Uterus (tissue), 2 donors: ENCODE data around the gene RFX8.

ENCODE experiments used
- POLR2A ChIP-seq, 2 donors: fragments of 450-650 bp; IDR thresholded peaks; one replicate each; pipeline ENCODE4 v1.6.1; 2016; ENCODE audit warnings: antibody characterized with exemption in 2 of 2, mild to moderate bottlenecking in 1 of 2, moderate library complexity in 1 of 2
- TF ChIP-seq, protein P1 (sequence below), 4 experiments: fragments of 200-600 bp in 2 of 4; fragments of 450-650 bp in 2 of 4; sonication (generic) in 2 of 4; IDR thresholded peaks; one replicate each; pipeline ENCODE4 v1.5.1; 2016 to 2019; ENCODE audit warnings: antibody characterized with exemption in 4 of 4, mild to moderate bottlenecking in 2 of 4, moderate library complexity in 1 of 4

DNA sequence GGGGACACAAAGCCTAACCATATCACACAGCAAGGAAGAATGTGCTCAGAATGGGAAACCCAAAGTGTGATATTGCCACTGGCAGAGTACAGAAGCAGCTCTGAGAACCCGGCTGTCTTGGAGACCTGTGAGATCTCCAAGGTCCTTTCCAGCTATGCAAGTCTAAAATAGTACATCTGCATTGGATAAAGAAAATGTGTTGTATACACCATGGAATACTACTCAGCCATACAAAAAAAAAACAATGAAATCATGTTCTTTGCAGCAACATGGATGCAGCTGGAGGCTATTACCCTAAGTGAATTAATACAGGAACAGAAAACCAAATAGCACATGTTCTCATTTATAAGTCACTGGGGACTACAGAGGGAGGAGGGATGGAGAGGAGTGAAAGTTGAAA lies 36.5 kb upstream of the RFX8 start:
- TF ChIP-seq, protein P1, sequence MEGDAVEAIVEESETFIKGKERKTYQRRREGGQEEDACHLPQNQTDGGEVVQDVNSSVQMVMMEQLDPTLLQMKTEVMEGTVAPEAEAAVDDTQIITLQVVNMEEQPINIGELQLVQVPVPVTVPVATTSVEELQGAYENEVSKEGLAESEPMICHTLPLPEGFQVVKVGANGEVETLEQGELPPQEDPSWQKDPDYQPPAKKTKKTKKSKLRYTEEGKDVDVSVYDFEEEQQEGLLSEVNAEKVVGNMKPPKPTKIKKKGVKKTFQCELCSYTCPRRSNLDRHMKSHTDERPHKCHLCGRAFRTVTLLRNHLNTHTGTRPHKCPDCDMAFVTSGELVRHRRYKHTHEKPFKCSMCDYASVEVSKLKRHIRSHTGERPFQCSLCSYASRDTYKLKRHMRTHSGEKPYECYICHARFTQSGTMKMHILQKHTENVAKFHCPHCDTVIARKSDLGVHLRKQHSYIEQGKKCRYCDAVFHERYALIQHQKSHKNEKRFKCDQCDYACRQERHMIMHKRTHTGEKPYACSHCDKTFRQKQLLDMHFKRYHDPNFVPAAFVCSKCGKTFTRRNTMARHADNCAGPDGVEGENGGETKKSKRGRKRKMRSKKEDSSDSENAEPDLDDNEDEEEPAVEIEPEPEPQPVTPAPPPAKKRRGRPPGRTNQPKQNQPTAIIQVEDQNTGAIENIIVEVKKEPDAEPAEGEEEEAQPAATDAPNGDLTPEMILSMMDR (IDR thresholded peaks at IDR 0.05) = no peak
- no peak for TF ChIP-seq POLR2A (IDR thresholded peaks at IDR 0.05)
